ENCODE data around the gene GIGYF1.
"Not testable (repeated sequence)": the region's sequence is repeated elsewhere in the genome, so short reads cannot be mapped to it uniquely, and the experiment has no call there.

GIGYF1 gene

GRCh38 chr7:100673302-100673941, 20.6 kb downstream of the GIGYF1 start, which contains the start of gene GNB2:
Gene GNB2, plus strand, starts transcription at chr7:100673740. Its CDS starts 2,526 bp downstream, at chr7:100676266.
- Mint-ChIP-seq H3K36me3 (peaks cover 20% of the 10 kb centered on the region), H3K4me1 (peaks cover 20% of the 10 kb centered on the region), H3K27me3 (no peaks in the 10 kb centered on the region)

DNA sequence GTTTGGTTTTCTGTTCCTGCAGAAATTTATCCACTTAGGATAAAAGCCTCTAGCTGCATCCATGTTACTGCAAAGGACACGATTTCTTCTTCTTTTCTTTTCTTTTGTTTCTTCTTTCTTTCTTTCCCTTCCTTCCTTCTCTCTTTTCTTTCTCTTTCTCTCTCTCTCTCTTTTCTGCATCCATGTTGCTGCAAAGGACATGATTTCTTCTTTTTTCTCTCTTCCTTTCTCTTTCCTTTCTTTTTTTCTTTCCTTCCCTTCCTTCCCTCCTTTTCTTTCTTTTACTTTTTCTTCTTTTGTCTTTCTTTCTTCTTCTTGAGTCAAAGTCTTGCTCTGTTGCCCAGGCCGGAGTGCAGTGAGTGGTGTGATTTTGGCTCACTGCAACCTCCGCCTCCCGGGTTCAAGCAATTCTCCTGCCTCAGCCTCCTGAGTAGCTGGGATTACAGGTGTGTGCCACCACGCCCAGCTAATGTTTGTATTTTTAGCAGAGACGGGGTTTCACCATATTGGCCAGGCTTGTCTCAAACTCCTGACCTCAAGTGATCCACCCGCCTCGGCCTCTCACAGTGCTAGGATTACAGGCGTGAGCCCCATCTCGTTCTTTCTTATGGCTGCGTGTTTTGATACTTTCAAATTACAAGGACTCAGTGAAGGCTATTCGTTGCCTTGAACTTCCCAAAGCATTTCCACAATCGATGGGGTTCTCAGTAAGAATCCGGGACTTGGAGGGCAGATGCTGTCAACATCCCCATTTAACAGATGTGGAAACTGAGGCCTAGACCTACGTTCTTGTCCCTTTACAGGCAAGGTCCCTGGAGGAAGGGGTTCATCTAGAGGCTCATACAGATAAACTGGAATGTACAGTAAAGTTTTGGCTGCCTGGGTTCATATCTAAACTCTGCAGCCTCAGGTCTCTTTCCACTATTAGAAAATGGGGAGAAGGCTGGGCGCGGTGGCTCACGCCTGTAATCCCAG, 22.4 kb downstream of the GIGYF1 start:
- peaks cover 19% of the 10 kb centered on the region for H3K4me1 Mint-ChIP-seq
- no peak overlapping the region for H3K27ac Mint-ChIP-seq
- peaks cover 4% of the 10 kb centered on the region for H3K36me3 Mint-ChIP-seq
- ATAC-seq = no peak
- peaks cover 2% of the 10 kb centered on the region for H3K9me3 Mint-ChIP-seq
- no peak overlapping the region for H3K4me3 Mint-ChIP-seq
- H3K27me3 Mint-ChIP-seq = no peaks in the 10 kb centered on the region

More at GRCh38 chr7:100673302-100673941, 20.6 kb downstream of the GIGYF1 start, which contains the start of gene GNB2:
- peak; percentile 86 for ATAC-seq
- Mint-ChIP-seq H3K4me3 (peak within 1 kb of the TSS; percentile 97), H3K27ac (peak within 1 kb of the TSS; percentile 92), H3K9me3 (no peaks in the 10 kb centered on the region)

DNA sequence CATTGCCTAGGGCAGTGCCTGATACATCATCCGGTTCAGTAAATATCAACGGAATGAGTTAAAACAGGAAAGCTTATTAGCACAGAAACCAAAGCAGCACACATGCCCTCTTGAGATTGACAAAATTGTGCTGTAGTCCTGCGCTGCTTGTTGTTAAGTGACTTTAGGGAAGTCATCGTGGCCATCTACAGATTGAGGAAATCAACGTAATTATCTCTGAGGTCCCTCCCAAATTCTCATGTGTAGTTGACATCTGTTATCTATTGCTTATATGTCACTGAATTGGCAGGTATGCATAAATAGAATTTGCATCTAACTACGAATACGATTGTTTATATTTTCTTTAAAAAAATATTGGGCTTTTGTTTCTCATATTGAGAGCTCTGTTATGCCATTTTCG, 24.0 kb downstream of the GIGYF1 start:
- Mint-ChIP-seq H3K27ac (no peak overlapping the region), H3K36me3 (no peaks in the 10 kb centered on the region), H3K9me3 (peaks cover 2% of the 10 kb centered on the region), H3K27me3 (no peaks in the 10 kb centered on the region), H3K4me1 (peaks cover 14% of the 10 kb centered on the region), H3K4me3 (no peak overlapping the region)
- no peak for ATAC-seq

DNA sequence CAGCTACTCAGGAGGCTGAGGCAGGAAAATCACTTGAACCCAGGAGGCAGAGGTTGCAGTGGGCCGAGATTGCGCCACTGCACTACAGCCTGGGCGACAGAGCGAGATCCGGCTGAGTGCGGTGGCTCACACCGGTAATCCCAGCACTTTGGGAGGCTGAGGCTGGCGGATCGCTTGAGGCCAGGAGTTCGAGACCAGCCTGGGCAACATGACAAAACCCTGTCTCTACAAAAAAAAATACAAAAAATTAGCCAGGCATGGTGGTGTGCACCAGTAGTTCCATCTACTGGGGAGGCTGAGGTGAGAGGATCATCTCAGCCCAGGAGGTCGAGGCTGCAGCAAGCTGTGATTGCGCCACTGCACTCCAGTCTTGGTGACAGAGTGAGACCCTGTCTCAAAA, 24.9 kb downstream of the GIGYF1 start:
- not testable (repeated sequence) for H3K36me3 Mint-ChIP-seq, H3K4me3 Mint-ChIP-seq, H3K9me3 Mint-ChIP-seq, H3K27me3 Mint-ChIP-seq, ATAC-seq, H3K27ac Mint-ChIP-seq
- peaks cover 14% of the 10 kb centered on the region for H3K4me1 Mint-ChIP-seq

GRCh38 chr7:100668069-100668449, 26.0 kb downstream of the GIGYF1 start:
- Mint-ChIP-seq H3K4me1 (peaks cover 11% of the 10 kb centered on the region), H3K9me3 (peaks cover 2% of the 10 kb centered on the region), H3K27ac (no peak overlapping the region), H3K36me3 (no peaks in the 10 kb centered on the region), H3K27me3 (no peaks in the 10 kb centered on the region), H3K4me3 (no peak overlapping the region)
- no peak for ATAC-seq

GRCh38 chr7:100667331-100668068, 26.6 kb downstream of the GIGYF1 start:
- H3K27ac Mint-ChIP-seq = no peak overlapping the region
- H3K4me3 Mint-ChIP-seq = no peak overlapping the region
- H3K9me3 Mint-ChIP-seq = peaks cover 2% of the 10 kb centered on the region
- peaks cover 9% of the 10 kb centered on the region for H3K4me1 Mint-ChIP-seq
- H3K27me3 Mint-ChIP-seq = no peaks in the 10 kb centered on the region
- ATAC-seq = no peak
- no peaks in the 10 kb centered on the region for H3K36me3 Mint-ChIP-seq

DNA sequence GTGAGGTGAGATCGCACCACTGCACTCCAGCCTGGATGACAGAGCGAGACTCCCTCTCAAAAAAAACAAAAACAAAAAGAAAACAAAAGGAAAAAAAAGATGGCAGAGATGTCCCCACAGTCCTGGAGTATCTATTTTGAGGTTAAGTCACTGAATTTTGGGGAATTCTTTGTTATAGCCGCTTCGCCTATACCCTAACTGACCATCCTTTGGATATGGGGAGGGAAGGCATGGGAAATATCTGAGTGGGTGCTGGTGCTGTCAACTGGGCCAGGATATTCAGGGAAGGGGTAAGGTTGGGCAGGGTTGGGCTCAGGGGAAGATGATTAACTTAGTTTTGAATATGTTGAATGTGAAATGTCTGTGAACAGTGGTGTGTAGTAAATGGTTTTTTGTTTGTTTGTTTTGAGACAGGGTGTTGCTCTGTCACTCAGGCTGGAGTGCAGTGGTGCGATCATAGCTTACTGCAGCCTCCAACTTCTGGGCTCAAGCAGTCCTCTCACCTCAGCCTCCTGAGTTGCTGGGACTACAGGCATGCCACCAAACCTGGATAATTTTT, 28.8 kb downstream of the GIGYF1 start:
- no peak for ATAC-seq
- Mint-ChIP-seq H3K27me3 (no peaks in the 10 kb centered on the region), H3K4me3 (no peak overlapping the region), H3K27ac (no peak overlapping the region), H3K4me1 (peaks cover 9% of the 10 kb centered on the region), H3K9me3 (peaks cover 2% of the 10 kb centered on the region), H3K36me3 (no peaks in the 10 kb centered on the region)

GRCh38 chr7:100662194-100662776, 31.8 kb downstream of the GIGYF1 start:
- H3K9me3 Mint-ChIP-seq, H3K36me3 Mint-ChIP-seq, ATAC-seq, H3K4me3 Mint-ChIP-seq, H3K27ac Mint-ChIP-seq, H3K4me1 Mint-ChIP-seq: not testable (repeated sequence)
- H3K27me3 Mint-ChIP-seq = peaks cover 20% of the 10 kb centered on the region

- no peak within 1 kb of the TSS for H3K27ac Mint-ChIP-seq
- no peak for ATAC-seq
- no peaks in the 10 kb centered on the region for H3K36me3 Mint-ChIP-seq
- no peak within 1 kb of the TSS for H3K4me3 Mint-ChIP-seq
- no peaks in the 10 kb centered on the region for H3K4me1 Mint-ChIP-seq
- peaks cover 70% of the 10 kb centered on the region for H3K27me3 Mint-ChIP-seq
- no peaks in the 10 kb centered on the region for H3K9me3 Mint-ChIP-seq
These were observed 38.0 kb downstream of the GIGYF1 start, which contains the start of gene ACTL6B for GRCh38 chr7:100655908-100656674. Gene ACTL6B, minus strand, starts transcription at chr7:100656448. Its CDS starts 94 bp downstream, at chr7:100656354.

GRCh38 chr7:100654908-100655831, 38.9 kb downstream of the GIGYF1 start:
- no peak overlapping the region for H3K4me3 Mint-ChIP-seq
- no peaks in the 10 kb centered on the region for H3K4me1 Mint-ChIP-seq
- no peaks in the 10 kb centered on the region for H3K9me3 Mint-ChIP-seq
- no peak for ATAC-seq
- H3K36me3 Mint-ChIP-seq = no peaks in the 10 kb centered on the region
- H3K27me3 Mint-ChIP-seq = peaks cover 78% of the 10 kb centered on the region
- H3K27ac Mint-ChIP-seq = no peak overlapping the region

GRCh38 chr7:100649826-100650565, 44.1 kb downstream of the GIGYF1 start:
- ATAC-seq = no peak
- peaks cover 87% of the 10 kb centered on the region for H3K27me3 Mint-ChIP-seq
- H3K36me3 Mint-ChIP-seq = no peaks in the 10 kb centered on the region
- H3K4me1 Mint-ChIP-seq = no peaks in the 10 kb centered on the region
- H3K9me3 Mint-ChIP-seq = no peaks in the 10 kb centered on the region
- H3K27ac Mint-ChIP-seq = no peak overlapping the region
- H3K4me3 Mint-ChIP-seq = no peak overlapping the region

- Mint-ChIP-seq H3K36me3 (no peaks in the 10 kb centered on the region), H3K4me3 (peak overlapping the region; percentile 5), H3K9me3 (no peaks in the 10 kb centered on the region), H3K4me1 (peaks cover 18% of the 10 kb centered on the region), H3K27ac (no peak overlapping the region), H3K27me3 (peaks cover 45% of the 10 kb centered on the region)
- peak; percentile 91 for ATAC-seq
These were observed 51.5 kb downstream of the GIGYF1 start for GRCh38 chr7:100642534-100642907.
